Loucy (cell line): ENCODE data around the gene MAP4K2.

Source experiments
- CTCF ChIP-seq: fragments of 200-600 bp; sonication (generic); conservative IDR thresholded peaks from 2 replicates; pipeline ENCODE4 v1.5.1; 2014; ENCODE audit warnings: mild to moderate bottlenecking, antibody characterized with exemption, low read length
- EZH2phosphoT487 ChIP-seq: fragments of 200-600 bp; IDR thresholded peaks from 2 replicates; pipeline ENCODE4 v1.6.1; 2018; ENCODE audit warnings: antibody characterized with exemption, mild to moderate bottlenecking, moderate library complexity, borderline replicate concordance

GRCh38 chr11:64765291-64765850 is 37.6 kb downstream of the MAP4K2 start:
- TF ChIP-seq CTCF (peak; percentile 23; the same call in 1 of the 2 replicates), EZH2phosphoT487 (no peak)
